HG02588 (cell line): ENCODE measurements around the gene SLC25A29.
"Not testable (repeated sequence)": the region's sequence is repeated elsewhere in the genome, so short reads cannot be mapped to it uniquely, and the experiment has no call there.

Experiments
- ATAC-seq: cut with Tn5 transposase; IDR thresholded peaks from one replicate; pipeline ENCODE4 v1.9.1; 2021; ENCODE audit warnings: mild to moderate bottlenecking, moderate library complexity; ENCODE audit not compliant: unreplicated experiment

SLC25A29 gene

GRCh38 chr14:100306101-100306997 lies at the start of gene SLC25A29:
SLC25A29 (minus strand) TSS chr14:100306444; CDS start chr14:100306232, 212 bp downstream.
- peak; percentile 86 for ATAC-seq

GRCh38 chr14:100350986-100351385 lies 44.7 kb upstream of the SLC25A29 start:
- ATAC-seq = no peak

- no peak for ATAC-seq
Observed at GRCh38 chr14:100350276-100350926, 44.2 kb upstream of the SLC25A29 start.

GRCh38 chr14:100348784-100349685 lies 42.8 kb upstream of the SLC25A29 start:
- ATAC-seq = no peak

GRCh38 chr14:100348253-100348729 lies 42.0 kb upstream of the SLC25A29 start:
- ATAC-seq = no peak

- ATAC-seq = no peak
Observed at GRCh38 chr14:100346306-100347091, 40.3 kb upstream of the SLC25A29 start.

GRCh38 chr14:100345711-100346110 lies 39.5 kb upstream of the SLC25A29 start:
- ATAC-seq = no peak

GRCh38 chr14:100344657-100345056 lies 38.4 kb upstream of the SLC25A29 start:
- ATAC-seq = not testable (repeated sequence)

GRCh38 chr14:100342826-100343225 lies 36.6 kb upstream of the SLC25A29 start:
- not testable (repeated sequence) for ATAC-seq

GRCh38 chr14:100342195-100342594 lies 36.0 kb upstream of the SLC25A29 start:
- no peak for ATAC-seq

- peak; percentile 56 for ATAC-seq
Observed at GRCh38 chr14:100341301-100342031, 35.2 kb upstream of the SLC25A29 start.

GRCh38 chr14:100340423-100340813 lies 34.2 kb upstream of the SLC25A29 start:
- ATAC-seq = no peak

GRCh38 chr14:100339766-100340422 lies 33.6 kb upstream of the SLC25A29 start:
- ATAC-seq = no peak

GRCh38 chr14:100336618-100337530 lies 30.6 kb upstream of the SLC25A29 start:
- no peak for ATAC-seq

- no peak for ATAC-seq
Observed at GRCh38 chr14:100334904-100335303, 28.7 kb upstream of the SLC25A29 start.

GRCh38 chr14:100333827-100334226 lies 27.6 kb upstream of the SLC25A29 start:
- ATAC-seq = no peak

GRCh38 chr14:100333311-100333710 lies 27.1 kb upstream of the SLC25A29 start:
- ATAC-seq = no peak

- ATAC-seq = peak; percentile 59
Observed at GRCh38 chr14:100332797-100333196, 26.6 kb upstream of the SLC25A29 start.
